Activated CD4-positive, alpha-beta T cell treated with anti-CD3 and anti-CD28 coated beads, Interleukin-2, Interleukin-4, amounts not matched to agents 100 ng/mL and 50 ng/mL, durations not matched to agents 16 hours and 8 hours (primary cell): ENCODE results near the gene SLITRK3.
"Not testable (repeated sequence)": the region's sequence is repeated elsewhere in the genome, so short reads cannot be mapped to it uniquely, and the experiment has no call there.

Experiments
- DNase-seq: peaks from one replicate; pipeline ENCODE4 v3.0.0-alpha.2; 2020; ENCODE audit warnings: low spot score

Gene SLITRK3

DNA sequence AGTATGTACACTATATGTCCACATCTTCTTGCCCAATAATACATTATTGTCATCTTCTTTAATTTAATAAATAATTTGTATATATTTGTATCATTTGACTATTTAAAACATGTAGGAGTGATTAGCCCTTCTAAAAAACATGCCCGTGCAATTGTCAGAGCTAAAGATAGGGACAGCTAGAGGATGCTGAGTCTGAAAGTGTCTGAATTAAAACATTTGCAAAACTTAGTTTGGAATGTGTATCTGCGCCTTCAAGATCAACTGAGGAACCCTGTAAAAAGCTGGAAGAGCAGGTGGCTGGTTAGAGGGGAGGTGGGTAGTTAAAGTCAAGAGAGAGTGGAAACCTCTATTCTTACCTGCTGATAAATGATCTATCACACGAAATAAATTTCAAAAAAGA, 4.7 kb downstream of the SLITRK3 start:
- no peak for DNase-seq

DNA sequence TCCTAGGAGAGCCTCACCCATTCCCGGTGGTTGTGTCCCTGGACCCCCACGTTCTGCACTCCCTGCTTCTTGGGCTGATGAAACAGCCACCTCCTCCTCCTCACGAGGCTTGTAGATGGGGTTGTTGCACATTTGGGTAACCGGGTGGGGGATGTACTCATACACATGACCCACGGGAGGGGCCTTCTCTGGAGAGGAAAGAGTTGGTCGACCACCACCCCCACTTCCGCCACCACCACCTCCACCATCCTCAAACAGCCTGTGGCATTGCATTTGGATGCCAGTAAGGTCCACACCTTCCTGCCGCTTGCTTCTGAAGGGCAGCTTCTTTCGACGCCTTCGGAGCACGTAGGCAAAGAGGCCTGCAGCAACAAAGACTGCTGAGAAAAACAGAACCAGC, 7.7 kb downstream of the SLITRK3 start:
- DNase-seq = no peak

DNA sequence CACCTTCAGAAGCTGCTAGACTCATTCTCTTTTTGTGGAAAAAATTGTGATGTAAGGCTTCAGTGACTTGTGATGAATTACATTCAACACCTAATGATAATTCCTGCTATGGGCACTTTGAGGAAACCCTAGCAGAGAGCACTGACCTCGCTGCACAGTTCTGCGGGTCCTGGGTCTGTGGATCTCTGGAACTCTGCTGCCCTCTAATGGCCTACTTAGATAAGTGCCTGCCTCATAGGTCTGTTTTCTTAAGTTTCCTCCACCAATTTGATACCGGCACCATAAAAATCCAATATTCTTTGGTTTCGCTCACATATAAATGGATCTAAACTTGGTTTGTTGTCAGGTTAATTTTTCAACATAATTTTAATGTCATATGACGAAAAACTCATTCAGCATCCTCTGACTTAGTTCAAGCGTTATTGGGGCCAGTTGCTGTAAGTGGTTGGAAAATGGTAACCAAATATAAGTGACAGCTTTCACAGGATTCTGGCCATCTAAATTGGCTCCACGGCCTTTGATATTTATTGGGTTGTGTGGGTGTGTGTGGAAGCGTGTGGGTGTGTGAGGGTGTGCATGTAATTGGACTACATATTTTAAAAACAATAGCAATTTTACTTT, 10.4 kb downstream of the SLITRK3 start:
- peak; percentile 57 for DNase-seq

DNA sequence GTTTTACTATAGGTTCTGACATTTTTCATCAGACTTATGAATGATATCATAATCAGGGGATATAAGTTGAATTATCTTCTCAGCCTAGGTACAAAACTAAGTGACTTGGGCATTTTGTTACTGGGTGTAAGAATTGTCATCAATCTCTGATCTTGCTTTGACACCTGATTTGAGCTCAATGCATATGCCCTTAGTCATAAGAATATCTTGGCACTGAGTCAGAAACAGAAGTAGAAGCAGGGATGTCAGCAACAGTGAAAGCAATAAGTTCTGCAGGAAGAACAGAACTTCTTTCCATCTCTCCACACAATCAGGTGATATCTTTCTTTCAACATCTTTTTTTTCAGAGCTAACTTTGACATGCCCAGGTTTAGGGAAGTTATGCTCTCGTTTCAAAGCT, 14.6 kb downstream of the SLITRK3 start:
- DNase-seq = no peak

DNA sequence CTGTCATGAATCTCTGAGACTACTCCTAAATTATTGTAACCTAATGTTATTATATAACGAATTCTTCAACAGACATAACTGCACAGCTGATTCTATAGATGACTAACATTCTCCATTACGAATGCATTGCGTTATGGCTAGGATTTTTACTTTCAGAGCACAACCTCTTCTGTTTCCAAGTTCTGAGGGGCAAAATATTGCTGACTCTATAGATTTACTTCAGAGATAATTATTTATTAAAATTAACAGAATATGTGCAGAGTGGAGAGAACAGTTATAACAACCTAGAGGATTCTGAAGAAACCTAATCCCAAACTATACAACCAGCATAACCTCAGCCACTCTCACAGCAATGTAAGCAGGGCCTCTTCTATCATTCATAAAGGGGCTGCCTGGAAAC, 25.9 kb downstream of the SLITRK3 start:
- DNase-seq = no peak

DNA sequence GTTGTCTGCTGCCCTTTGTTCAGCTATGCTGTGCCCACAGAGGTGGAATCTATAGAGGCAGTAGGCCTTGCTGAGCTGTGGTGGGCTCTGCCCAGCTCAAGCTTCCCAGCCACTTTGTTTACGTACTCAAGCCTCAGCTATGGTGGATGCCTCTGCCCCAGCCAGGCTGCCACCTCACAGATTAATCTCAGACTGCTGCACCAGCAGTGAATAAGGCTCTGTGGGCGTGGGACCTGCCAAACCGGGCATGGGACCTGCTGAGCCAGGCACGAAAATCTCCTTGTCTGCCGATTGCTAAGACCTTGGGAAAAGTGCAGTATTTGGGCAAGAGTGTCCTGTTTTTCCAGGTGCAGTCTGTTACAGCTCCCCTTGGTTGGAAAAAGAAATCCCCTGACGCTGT, 26.8 kb downstream of the SLITRK3 start:
- no peak for DNase-seq

DNA sequence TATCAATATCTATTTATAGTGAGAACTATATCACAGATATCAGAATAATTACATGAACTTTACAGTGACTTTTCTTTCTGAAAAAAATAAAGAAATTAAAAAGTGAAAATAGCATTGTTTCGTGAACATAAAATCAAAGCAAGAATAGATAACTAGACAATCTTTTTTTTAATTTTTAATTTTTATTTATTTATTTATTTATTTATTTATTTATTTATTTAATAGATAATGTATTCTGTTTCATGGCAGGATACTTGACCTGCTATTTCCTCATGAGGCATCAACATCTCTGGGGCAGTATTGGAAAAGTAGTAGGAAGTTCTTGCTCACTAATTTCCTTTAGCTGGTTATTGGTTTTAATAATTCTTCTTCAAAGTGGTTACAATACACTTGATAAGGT, 33.3 kb downstream of the SLITRK3 start:
- no peak for DNase-seq

DNA sequence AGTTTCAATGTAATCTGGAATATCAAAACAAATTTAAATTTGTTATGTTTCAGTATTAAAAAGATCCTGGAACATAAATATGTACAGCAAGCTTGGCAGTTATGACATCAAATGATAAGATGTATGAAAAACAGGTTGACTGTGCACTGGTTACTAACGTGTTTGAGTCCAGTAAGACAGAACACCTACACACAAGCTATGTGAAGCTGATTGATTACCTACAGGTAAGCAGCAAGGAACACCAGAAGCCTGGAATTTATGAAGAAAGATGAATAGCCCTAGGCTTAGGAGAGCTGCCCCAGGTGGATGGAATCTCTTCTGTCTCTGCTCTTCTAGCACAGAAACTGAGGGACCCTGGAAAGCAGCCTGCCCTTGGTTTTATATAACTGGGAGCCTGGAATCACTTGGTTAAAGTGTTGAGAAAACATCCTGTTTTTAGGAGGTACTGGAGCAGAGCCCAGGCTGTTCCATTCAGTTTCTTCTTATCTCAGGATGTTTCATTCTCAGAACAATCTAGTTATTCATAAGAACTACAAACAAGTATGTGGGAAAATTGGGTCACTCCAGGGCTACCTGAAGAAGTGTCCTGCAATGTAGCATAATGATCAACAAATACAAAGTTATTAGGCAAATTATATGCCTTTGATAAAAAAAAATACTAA, 36.3 kb downstream of the SLITRK3 start:
- DNase-seq = no peak

DNA sequence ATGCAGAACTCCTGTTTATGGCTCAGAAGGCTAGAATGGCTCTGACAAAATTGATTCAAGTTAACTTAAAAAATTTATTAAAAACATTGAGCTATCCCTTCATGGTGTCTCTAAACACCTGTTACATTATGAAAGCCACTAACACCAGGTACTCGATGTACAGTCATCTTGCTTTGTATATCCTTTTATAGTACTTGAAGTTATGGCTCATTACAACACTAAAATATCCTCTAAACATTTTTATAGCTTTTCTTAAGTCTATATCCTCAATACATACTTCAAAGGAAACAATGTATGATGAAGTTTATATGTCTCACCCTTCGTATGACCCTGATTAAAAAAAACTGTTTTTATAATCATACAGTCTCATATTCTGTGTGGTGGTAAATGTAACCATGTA, 38.2 kb downstream of the SLITRK3 start:
- no peak for DNase-seq

DNA sequence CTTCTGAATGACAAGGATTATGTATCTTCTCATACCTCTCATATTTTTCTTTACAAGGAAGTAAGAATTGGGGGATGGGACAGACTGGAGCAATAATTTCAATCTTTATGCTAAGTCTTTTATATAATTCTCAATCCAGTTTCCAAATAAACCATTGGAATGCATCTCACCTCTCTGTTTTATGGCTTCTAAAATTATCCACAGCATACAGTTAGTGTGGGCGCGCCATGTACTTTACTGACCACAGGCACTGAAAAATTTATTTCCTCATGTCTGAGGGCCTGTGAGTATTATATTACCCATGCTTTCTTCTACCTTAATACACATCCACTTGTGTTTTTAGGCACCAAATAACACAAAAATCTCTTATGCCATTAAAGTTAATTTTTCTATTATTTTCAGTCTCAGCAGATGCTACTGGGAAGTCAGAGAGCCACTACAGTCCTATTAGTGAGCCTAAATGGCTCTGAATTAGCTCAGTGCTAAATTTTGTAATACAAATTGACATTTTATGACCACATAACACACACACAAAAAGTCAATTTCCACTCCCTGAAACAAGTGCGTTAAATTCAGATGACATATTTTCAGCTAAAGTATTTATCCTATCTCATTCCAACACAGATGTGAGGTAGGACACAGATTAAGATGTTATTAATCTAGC, 39.3 kb downstream of the SLITRK3 start:
- DNase-seq = no peak

DNA sequence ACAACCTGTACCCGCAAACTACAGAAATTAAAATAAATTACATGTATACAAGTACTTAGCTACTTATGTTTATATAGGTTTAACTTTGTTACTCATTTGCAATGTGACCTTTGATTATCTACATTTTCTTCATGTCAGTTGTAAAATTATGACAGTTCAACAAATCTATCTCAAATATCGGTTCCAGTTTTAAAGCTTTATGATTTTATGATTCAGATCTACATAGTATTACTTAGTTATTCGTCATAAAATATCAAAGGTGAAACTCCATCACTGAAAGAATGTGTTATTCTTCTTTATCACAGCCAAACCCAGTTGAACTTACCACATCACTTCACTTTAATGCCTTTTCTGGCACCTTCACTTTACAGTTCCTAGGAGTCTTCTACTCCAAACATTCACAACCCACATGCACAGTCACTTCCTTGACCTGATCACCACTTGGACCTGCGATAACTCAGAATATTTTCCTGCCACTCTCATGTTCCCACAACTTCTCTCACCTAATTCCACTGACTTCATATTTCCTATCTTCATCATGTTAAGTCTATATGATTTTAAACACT, 47.2 kb downstream of the SLITRK3 start:
- DNase-seq = no peak

DNA sequence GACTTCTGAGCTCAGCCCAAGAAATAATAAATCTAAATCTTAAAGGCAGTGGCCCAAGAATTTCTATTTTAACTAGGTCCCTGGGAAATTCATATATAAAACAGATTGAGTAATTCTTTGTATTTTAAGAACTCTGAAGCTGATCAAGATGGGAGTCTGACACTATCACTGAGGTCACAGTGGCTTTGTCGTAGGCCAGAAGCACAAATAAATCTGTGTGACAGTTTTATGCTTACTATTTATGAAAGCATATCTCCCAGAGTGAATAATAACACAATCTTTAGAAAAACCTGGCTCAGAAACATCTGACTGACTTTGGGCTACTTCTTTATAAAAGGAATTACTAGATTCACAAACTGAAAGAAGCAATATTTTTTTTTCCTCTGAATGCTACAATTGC, 51.9 kb downstream of the SLITRK3 start:
- DNase-seq = no peak

DNA sequence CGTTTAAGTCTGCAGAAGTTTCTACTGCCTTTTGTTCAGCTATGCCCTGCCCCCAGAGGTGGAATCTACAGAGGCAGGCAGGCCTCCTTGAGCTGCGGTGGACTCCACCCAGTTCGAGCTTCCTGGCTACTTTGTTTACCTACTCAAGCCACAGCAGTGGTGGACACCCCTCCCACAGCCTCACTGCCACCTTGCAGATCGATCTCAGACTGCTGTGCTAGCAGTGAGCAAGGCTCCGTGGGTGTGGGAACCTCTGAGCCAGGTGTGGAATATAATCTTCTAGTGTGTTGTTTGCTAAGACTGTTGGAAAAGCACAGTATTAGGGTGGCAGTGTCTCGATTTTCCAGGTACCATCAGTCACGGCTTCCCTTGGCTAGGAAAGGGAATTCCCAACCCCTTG, 56.3 kb downstream of the SLITRK3 start:
- not testable (repeated sequence) for DNase-seq
